GM21390 (cell line): ENCODE data around the gene PDE1A.
A peak's percentile ranks its signal among the peaks of the same experiment; 100 is the strongest.

Source experiments
- ATAC-seq: cut with Tn5 transposase; IDR thresholded peaks from one replicate; pipeline ENCODE4 v1.9.1; 2021; ENCODE audit not compliant: unreplicated experiment

The PDE1A gene

GRCh38 chr2:182220335-182220734, 206.5 kb downstream of the PDE1A start:
- ATAC-seq: no peak

GRCh38 chr2:182210669-182211068, 216.2 kb downstream of the PDE1A start:
- no peak for ATAC-seq

DNA sequence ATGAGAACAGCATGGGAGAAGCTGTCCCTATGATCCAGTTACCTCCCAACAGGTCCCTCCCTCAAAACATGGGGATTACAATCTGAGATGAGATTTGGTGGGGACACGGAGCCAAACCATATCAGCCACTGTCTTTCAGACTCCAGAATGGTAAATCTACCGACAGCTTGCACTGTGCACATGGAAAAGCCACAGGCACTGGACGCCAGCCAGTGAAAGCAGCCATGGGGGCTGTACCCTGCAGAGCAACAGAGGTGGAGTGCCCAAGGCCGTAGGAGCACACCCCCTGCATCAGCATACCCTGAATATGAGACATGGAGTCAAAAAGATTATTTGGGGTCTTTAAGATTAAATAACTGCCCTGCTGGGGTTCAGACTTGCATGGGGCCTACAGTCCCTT, 218.4 kb downstream of the PDE1A start:
- ATAC-seq: no peak

- peak; percentile 78 for ATAC-seq
Measured at GRCh38 chr2:182207049-182207746, 219.6 kb downstream of the PDE1A start.

DNA sequence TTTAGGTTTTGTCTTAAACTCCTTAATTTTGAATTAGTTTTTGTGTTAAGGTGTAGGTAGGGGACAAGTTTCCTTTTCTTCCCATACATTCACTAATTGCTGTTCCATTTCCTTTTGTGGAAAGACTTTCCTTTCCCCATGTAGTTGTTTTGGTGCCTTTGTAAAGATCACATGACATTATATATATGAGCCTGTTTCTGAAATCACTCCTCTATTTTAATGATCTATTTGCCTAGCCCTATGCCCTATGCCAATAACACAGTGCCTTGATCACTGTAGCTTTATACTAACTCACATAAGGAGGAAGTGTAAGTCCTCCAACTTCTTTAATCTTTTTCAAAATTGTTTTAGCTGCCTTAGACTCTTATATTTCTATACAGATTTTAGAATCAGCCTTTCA, 229.3 kb downstream of the PDE1A start:
- ATAC-seq: no peak

DNA sequence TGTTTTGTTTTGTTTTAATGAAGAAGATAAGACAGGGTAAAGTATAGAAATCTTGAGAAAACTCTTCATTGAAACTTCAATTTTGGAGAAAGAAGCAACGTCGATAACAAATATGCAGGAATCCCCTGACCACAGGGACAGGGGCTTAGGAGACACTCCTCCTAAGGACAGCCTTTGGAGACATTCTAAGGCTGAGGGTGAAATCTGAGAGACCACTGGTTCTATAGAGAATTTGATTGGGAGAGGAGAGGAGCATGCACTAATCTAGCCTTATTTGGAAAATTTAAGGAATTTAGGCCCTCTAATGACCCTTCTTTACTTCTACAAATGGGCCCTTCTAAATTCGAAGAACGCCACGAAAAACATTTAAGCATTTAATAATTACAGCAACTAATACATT, 233.5 kb downstream of the PDE1A start:
- no peak for ATAC-seq

DNA sequence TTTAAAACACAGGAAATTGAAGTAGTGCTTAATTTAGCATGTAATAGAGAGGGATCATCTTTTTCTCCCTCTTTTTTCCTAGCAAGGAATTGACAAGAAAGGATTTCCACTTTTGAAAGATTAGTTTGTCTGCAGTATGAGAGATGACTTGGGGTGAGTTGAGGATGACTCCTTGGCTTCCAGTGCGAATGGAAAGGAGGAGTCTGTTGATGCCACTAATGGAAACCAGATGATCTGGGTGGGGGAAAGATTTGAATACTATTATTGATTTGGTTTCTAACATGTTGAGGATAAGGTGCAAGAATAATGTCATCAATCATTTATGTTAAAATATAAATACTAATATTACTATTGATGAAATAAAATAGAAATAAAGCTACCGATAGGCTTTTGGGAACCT, 235.8 kb downstream of the PDE1A start:
- ATAC-seq: no peak

- no peak for ATAC-seq
Measured at GRCh38 chr2:182187130-182187529, 239.7 kb downstream of the PDE1A start.

DNA sequence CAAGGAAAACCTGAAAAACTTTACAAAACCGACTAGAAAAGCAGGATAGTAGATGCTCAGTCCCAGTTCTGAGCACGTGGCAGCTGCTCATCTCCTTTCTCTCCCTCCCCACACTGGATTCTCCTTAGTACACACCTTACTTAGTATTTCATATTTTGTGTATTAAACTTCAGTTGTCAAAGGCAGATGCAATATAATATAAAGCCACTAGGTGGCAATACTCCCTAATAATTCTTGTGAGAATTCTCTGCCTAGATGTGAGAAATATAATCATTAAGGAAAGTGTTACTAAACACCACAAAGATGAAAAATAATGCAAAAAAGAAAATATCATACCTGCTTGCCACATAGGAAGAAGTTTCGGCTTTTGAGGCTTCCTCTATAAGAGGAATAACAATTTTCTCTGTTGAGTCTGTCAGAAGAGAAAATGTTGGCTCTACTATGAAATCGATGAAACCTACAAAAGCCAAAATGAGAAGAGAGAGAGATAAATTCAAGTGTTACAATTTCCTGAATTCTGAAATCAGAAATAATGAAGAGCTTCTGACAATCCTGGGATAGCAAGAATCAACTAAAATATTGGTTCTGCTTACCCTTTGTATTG, 240.6 kb downstream of the PDE1A start:
- peak; percentile 86 for ATAC-seq

DNA sequence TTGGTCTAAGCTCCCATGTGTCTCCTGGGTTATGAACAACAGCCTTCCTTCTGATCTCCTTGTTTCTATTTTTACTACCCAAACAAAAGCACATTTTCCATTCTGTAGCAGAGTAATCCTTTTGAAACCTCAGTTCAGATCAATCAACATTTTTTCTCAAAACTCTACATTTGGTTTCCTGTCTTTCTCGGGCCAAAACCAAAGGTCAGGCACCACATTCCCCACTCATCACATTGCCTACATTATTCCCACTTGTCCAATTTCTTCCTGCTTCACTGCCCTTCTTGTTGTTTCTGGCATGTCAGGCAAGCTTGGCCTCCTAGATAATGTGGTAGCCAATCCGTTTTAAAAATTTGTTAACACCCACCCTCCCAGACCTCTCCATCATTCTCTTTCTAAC, 244.4 kb downstream of the PDE1A start:
- ATAC-seq: no peak

DNA sequence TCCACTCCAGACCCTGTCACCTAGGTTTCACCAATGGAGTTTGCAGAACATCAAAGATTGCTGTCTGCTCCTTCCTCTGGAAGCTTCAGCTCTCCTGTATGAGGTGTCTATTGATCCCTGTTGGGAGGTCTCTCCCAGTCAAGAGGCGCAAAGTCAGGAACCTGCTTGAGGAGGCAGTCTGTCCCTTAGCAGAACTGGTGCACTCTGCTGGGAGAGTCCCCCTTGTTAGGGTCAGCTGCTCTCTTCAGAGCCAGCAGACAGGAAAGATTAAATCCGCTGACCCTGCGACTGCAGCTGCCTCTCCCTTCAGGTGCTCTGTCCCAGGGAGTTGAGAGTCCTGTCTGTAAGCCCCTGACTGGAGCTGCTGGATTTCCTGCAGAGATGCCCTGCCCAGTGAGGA, 245.5 kb downstream of the PDE1A start:
- ATAC-seq: no peak

DNA sequence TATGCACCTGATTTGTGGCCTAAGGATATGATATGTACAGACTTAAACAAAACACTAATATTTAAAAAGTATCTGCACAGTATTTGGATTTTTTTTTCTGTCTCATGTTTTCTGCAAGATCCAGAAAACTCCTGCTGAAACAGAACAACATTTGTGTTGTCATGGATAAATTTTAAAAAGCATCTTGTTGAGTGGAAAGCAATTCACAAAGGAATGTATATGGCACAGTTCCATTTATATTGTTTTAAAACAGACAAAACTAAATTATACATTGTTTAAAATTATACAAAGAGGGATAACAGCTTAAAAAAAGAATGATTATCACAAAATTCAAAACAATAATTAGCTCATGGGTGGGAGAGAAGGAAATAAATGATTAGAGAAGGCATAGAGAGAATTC, 247.7 kb downstream of the PDE1A start:
- no peak for ATAC-seq

DNA sequence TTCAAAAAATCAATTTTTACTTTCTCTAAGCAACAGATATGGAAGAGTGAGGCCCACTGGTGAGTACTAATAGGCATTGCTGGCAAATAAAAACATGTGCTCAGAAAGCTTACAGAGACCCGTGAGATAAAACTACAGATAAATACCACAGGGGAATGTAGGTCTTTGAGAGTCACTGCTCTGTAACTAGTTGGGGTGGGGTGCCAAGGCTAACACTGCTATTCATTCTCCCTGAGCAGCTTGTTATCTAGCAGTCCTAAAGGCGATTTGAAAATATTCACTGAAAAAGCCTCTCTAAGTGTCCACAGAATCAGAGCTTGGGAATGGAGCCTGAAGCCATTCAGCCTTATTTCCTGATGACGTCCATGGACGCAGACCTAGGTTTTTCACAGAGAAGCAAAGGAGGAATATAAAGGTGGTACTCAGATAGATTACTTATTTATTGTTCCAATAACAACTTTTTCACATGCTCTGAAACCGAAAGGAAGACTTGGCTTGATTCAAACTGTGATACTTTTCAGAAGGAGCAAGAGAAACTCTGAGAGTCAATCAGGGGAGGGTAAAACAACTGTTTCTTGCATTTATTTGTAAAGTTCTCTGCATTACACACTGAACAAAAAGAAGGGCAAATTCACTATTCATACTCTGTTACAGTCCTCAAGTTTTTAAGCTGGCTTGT, 252.8 kb downstream of the PDE1A start:
- ATAC-seq: no peak

DNA sequence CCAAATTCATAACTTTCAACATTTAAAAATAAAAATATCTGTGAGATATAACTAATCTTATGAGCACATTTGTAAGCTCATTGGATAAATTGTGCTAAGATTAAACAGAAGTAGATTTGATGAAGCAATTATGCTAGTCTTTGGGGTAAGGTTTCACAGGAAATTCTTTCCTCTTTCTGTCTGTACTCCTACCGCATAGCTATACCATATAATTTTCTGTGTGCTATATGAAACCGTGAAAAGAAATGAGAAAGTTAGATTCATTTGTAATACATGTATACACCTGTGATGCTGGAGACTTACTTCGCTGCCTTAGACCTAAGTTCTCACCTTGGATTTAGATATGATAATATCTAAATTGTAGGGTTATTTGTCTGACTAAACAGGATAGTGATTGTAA, 256.5 kb downstream of the PDE1A start:
- ATAC-seq: no peak

DNA sequence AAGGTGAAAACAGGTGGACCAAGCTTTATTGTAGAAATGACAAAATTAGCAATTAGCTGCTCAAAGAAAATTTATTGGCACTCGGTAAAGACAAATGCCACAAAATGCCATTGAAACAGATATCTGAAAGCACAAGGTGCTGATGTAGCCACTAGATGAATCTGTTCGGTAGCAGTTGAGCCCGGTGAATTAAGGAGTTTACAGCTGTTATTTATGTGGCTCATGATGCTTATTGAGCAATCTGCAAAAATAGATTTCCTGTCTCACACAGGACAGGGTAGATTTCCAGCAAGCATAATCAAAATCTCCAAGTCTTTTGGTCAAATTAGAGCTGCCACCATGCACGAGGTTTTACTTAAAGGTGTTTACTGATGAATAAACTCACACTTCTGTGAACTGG, 259.0 kb downstream of the PDE1A start:
- ATAC-seq: no peak

- no peak for ATAC-seq
Measured at GRCh38 chr2:182166841-182167240, 260.0 kb downstream of the PDE1A start.

GRCh38 chr2:182166406-182166805, 260.4 kb downstream of the PDE1A start:
- ATAC-seq: no peak

DNA sequence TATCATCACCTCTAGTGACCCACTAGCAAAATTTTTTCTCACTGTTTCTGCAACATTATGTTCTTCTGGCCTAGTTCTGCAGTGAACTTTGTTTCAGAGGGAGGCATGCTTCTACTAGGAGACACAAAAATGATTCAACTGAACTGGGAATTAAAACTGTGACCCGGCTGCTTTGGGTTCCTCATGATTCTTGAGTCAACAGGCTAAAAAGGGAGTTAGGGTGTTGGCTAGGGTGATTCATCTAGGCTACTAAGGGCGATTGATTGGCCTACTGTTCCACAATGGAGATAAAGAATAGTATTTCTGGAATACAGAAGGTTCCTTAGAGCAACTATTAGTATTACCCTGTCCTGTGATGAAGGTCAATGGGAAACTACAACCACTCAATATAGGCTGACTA, 261.6 kb downstream of the PDE1A start:
- ATAC-seq: no peak

DNA sequence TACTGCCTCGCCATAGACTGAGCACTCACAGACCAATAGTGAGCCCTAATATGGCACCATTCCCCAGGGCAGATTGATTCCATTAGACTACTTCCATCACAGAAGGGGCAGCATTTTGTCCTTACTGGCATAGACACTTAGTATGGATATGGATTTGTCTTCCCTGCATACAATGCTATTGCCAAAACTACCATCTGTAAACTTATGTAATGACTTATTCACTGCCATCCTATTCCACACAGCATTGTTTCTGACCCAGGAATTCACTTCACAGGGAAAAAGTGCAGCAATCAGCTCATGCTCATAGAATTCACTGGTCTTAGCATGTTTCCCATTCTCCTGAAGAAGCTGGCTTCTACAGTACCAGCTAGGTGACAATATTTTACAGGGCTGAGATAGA, 262.1 kb downstream of the PDE1A start:
- ATAC-seq: no peak

DNA sequence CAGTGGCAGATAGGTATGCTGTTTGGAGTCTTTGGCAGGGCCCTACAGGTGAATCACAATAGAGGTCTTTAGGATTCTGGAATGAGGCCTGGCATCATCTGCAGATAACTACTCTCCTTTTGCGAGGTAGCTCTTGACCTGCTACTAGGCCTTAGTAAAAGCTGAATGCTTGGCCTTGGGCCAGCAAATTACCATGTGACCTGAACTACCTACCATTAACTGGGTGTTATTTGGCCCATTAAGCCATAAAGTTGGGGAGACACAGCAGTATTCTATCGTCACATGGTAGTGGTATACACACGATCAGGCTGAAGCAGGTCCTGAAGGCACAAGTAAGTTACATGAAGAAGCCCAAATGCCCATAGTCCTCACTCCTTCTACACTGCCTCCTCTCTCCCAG, 263.0 kb downstream of the PDE1A start:
- ATAC-seq: no peak

DNA sequence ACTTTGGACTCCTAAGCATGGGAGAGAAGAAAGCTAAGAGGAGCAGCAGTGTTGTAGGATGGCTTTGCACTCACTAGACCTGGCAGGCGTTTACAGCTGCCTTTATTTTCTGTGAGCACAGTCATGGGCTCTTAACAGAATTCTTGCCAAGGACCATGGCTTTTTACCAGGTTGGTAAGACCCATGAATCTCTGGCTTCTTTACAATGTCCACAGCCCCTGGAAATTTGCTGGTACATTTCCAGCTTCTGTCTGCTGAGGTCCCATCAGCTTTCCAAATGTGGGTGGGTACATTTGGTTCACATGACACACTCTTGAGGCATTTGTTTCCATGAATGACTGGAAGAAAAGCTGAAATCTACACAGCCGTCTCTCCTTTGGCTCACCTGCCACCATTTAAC, 278.5 kb downstream of the PDE1A start:
- no peak for ATAC-seq

- ATAC-seq: no peak
Measured at GRCh38 chr2:182144776-182145165, 282.1 kb downstream of the PDE1A start.
